A549 (cell line): ENCODE data around the gene GNB1L.

Source experiments
- BHLHE40 ChIP-seq: IDR thresholded peaks from 2 replicates; pipeline ENCODE4 v1.6.1; 2012; ENCODE audit warnings: low read depth, low read length, inconsistent platforms
- CTCF ChIP-seq: fragments of >200 bp; sonication (Bioruptor Twin); formaldehyde crosslinking; IDR thresholded peaks from 3 replicates; pipeline ENCODE4 v1.5.1; 2016
- EP300 ChIP-seq, 2 experiments: fragments of >200 bp; sonication (Bioruptor Twin); formaldehyde crosslinking; IDR thresholded peaks; 2 replicates in 1 of 2; 3 replicates in 1 of 2; pipeline ENCODE4 v1.6.1; 2016 to 2017
- ESRRA ChIP-seq: fragments of 150-350 bp; IDR thresholded peaks from 2 replicates; pipeline ENCODE4 v1.6.1; 2014; ENCODE audit warnings: mild to moderate bottlenecking, low read length, borderline replicate concordance
- FOSL2 ChIP-seq, 2 experiments: fragments of 450-650 bp in 1 of 2; fragments of >200 bp in 1 of 2; sonication (Bioruptor Twin) in 1 of 2; formaldehyde crosslinking; IDR thresholded peaks; 2 replicates each; pipeline versions ENCODE4 v1.5.0 to v1.6.1; 2016 to 2020; ENCODE audit warnings: mild to moderate bottlenecking in 1 of 2, moderate library complexity in 1 of 2
- MAZ ChIP-seq: fragments of 150-350 bp; IDR thresholded peaks from 2 replicates; pipeline ENCODE4 v1.6.1; 2014; ENCODE audit warnings: antibody characterized with exemption, low read depth, low read length, borderline replicate concordance
- MYC ChIP-seq: IDR thresholded peaks from 2 replicates; pipeline ENCODE4 v1.6.1; 2012; ENCODE audit warnings: mild to moderate bottlenecking, inconsistent platforms, low read length, improper control_type of control experiment, borderline replicate concordance
- PHF8 ChIP-seq: fragments of 200-600 bp; sonication (generic); IDR thresholded peaks from 2 replicates; pipeline ENCODE4 v1.6.1; 2016; ENCODE audit warnings: low read depth, mild to moderate bottlenecking, antibody characterized with exemption, moderate library complexity, borderline replicate concordance
- POLR2A ChIP-seq: IDR thresholded peaks from 2 replicates; pipeline ENCODE4 v1.6.1; 2012; ENCODE audit warnings: mild to moderate bottlenecking, low read length
- RCOR1 ChIP-seq: fragments of 150-350 bp; IDR thresholded peaks from 2 replicates; pipeline ENCODE4 v1.6.1; 2014; ENCODE audit warnings: antibody characterized with exemption, low read length, low read depth
- RFX5 ChIP-seq: fragments of 450-650 bp; IDR thresholded peaks from 2 replicates; pipeline ENCODE4 v1.7.1; 2014; ENCODE audit warnings: antibody characterized with exemption, mild to moderate bottlenecking, moderate library complexity
- SMC3 ChIP-seq: fragments of >200 bp; sonication (Bioruptor Twin); formaldehyde crosslinking; IDR thresholded peaks from 3 replicates; pipeline ENCODE4 v1.6.1; 2018; ENCODE audit warnings: inconsistent platforms

DNA sequence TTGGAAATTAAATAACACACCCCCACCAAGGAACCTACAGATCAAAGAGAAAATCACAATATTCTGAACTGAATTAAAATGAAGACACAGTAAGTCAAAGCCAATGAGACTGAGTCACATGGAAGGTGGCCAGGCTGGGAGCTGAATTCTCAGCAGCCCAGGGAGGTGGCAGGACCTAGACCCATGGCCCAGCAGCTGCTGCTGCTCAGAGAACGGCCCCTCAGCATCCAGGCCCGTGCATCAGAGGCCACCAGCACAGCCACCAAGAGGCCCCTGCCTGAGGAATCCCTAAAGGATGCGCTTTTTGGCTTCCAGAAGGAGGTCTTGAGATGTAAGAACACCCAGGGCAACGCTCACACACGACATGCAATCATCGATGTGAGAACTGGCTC, 59.1 kb downstream of the GNB1L start:
- no peak for TF ChIP-seq PHF8
- no peak for TF ChIP-seq ESRRA
- TF ChIP-seq RFX5, result no peak
- no peak for TF ChIP-seq CTCF
- no peak for TF ChIP-seq EP300 (IDR thresholded peaks at IDR 0.05)
- no peak for TF ChIP-seq MAZ
- TF ChIP-seq SMC3, result no peak
- TF ChIP-seq FOSL2 (IDR thresholded peaks at IDR 0.05), result no peak
- TF ChIP-seq FOSL2 (CRISPR knock-in tag; IDR thresholded peaks at IDR 0.05), result no peak
- TF ChIP-seq MYC, result no peak
- TF ChIP-seq BHLHE40, result no peak
- TF ChIP-seq POLR2A, result no peak
- no peak for TF ChIP-seq RCOR1
